GM18508 (cell line): Measurements from ENCODE around the gene UBN1.

Experiments
- ATAC-seq: cut with Tn5 transposase; IDR thresholded peaks from one replicate; pipeline ENCODE4 v1.9.1; 2021; ENCODE audit warnings: moderate number of reproducible peaks; ENCODE audit not compliant: insufficient read depth, unreplicated experiment

Gene UBN1

GRCh38 chr16:4859190-4859899 is 12.1 kb downstream of the UBN1 start:
- no peak for ATAC-seq

- no peak for ATAC-seq
Measured at GRCh38 chr16:4859900-4860255, 12.6 kb downstream of the UBN1 start.

GRCh38 chr16:4860727-4861342 is 13.6 kb downstream of the UBN1 start:
- ATAC-seq: no peak

GRCh38 chr16:4862639-4863038 is 15.4 kb downstream of the UBN1 start:
- ATAC-seq: no peak

- ATAC-seq: no peak
Measured at GRCh38 chr16:4864728-4865127, 17.4 kb downstream of the UBN1 start.

GRCh38 chr16:4865231-4865860 is 18.1 kb downstream of the UBN1 start:
- no peak for ATAC-seq

GRCh38 chr16:4866586-4866985 is 19.3 kb downstream of the UBN1 start:
- no peak for ATAC-seq

- peak; percentile 82 for ATAC-seq
Measured at GRCh38 chr16:4868026-4868425, 20.7 kb downstream of the UBN1 start.

- ATAC-seq: no peak
Measured at GRCh38 chr16:4868535-4868934, 21.3 kb downstream of the UBN1 start.

GRCh38 chr16:4869147-4869805 is 22.0 kb downstream of the UBN1 start:
- no peak for ATAC-seq

- ATAC-seq: no peak
Measured at GRCh38 chr16:4870138-4870671, 22.9 kb downstream of the UBN1 start.

- no peak for ATAC-seq
Measured at GRCh38 chr16:4871071-4871470, 23.8 kb downstream of the UBN1 start.

- ATAC-seq: no peak
Measured at GRCh38 chr16:4873091-4873490, 25.8 kb downstream of the UBN1 start.

GRCh38 chr16:4874666-4875065 is 27.4 kb downstream of the UBN1 start:
- no peak for ATAC-seq

- no peak for ATAC-seq
Measured at GRCh38 chr16:4876646-4877379, 29.5 kb downstream of the UBN1 start.

GRCh38 chr16:4877380-4877685 is 30.1 kb downstream of the UBN1 start:
- ATAC-seq: no peak

- no peak for ATAC-seq
Measured at GRCh38 chr16:4879049-4879448, 31.8 kb downstream of the UBN1 start.

- no peak for ATAC-seq
Measured at GRCh38 chr16:4880006-4880580, 32.8 kb downstream of the UBN1 start.

- ATAC-seq: no peak
Measured at GRCh38 chr16:4882000-4882632, 34.8 kb downstream of the UBN1 start.
